WTC11 (cell line): Measurements from ENCODE around the gene CHFR.

Source experiments
- ATF2 ChIP-seq: sonication (generic); formaldehyde crosslinking; IDR thresholded peaks from 2 replicates; pipeline ENCODE4 v1.8.1; 2022; ENCODE audit warnings: low read depth, missing genetic modification reagents, borderline replicate concordance
- ATF6 ChIP-seq: sonication (generic); formaldehyde crosslinking; IDR thresholded peaks from 2 replicates; pipeline ENCODE4 v1.8.1; 2023; ENCODE audit warnings: mild to moderate bottlenecking, missing genetic modification reagents
- TEAD4 ChIP-seq: sonication (generic); formaldehyde crosslinking; IDR thresholded peaks from 2 replicates; pipeline ENCODE4 v1.8.0; 2022; ENCODE audit warnings: mild to moderate bottlenecking, missing genetic modification reagents
- TF ChIP-seq, protein P1 (sequence below): fragments of 200-600 bp; IDR thresholded peaks from 2 replicates; pipeline ENCODE4 v1.8.0; 2022; ENCODE audit warnings: antibody characterized with exemption

DNA sequence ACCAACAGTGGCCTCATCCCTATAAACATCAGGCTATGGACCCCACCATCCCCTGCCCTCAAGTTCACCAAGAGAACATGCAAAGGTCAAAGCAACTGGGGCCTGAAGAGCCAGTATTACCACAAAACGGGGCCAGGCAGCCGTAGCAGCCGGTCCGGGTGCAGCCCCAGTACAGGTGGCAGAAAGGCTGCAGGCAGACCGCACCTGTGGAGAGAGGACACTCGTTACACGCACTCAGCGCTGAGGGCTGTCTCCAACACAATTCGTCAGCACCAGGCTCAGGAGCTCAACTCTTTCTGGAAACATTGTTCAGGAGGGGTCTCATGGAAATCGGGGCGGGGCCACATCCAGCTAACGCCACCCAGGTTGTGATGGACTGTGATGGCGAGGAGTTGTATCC is 38.9 kb downstream of the CHFR start:
- TF ChIP-seq ATF2 (CRISPR knock-in tag) = no peak
- TF ChIP-seq, protein P1, sequence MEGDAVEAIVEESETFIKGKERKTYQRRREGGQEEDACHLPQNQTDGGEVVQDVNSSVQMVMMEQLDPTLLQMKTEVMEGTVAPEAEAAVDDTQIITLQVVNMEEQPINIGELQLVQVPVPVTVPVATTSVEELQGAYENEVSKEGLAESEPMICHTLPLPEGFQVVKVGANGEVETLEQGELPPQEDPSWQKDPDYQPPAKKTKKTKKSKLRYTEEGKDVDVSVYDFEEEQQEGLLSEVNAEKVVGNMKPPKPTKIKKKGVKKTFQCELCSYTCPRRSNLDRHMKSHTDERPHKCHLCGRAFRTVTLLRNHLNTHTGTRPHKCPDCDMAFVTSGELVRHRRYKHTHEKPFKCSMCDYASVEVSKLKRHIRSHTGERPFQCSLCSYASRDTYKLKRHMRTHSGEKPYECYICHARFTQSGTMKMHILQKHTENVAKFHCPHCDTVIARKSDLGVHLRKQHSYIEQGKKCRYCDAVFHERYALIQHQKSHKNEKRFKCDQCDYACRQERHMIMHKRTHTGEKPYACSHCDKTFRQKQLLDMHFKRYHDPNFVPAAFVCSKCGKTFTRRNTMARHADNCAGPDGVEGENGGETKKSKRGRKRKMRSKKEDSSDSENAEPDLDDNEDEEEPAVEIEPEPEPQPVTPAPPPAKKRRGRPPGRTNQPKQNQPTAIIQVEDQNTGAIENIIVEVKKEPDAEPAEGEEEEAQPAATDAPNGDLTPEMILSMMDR = no peak
- no peak for TF ChIP-seq ATF6 (CRISPR knock-in tag)
- TF ChIP-seq TEAD4 (CRISPR knock-in tag) = no peak
